Measurements from ENCODE around the gene PRR35. TPM values are rescaled to one million over a fixed set of nuclear protein-coding genes. Genes with fewer than 3 reads are reported as not detected.

PRR35 gene
- total RNA-seq, 2 donors from 2014 or later: 0.12 to 0.64 TPM

DNA sequence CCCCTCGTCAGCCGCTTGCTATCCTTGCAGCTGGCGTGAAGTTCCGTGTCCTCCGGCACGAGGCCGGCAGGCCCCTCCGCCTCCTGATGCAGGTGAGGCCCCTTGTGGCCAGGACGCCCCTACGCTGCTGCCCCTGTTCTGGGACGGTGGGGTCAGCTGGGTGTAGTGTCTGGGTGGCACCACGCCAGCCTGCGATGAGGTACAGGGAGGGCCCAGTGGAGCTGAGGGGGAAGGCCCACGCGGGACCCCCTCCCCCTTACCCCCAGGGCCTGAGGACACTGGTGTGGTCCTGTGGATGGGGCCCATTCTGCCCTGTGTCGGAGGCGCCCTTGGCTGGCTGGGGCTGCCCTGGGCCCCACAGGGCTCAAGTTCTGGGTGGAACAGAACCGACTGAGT, 22.0 kb downstream of the PRR35 start:
- H3K27me3 Mint-ChIP-seq: no peaks in the 10 kb centered on the region
- no peaks in the 10 kb centered on the region for H3K36me3 Mint-ChIP-seq
- no peak for DNase-seq (ENCODE audit: low spot score)
- H3K27ac Mint-ChIP-seq: no peak overlapping the region
- H3K9me3 Mint-ChIP-seq: no peaks in the 10 kb centered on the region
- no peak for ATAC-seq
- no peak overlapping the region for H3K4me3 Mint-ChIP-seq
- peaks cover 0 to under 1% of the 10 kb centered on the region in 2 donors for H3K4me1 Mint-ChIP-seq (ENCODE audit: low read depth in 2 of 2)

DNA sequence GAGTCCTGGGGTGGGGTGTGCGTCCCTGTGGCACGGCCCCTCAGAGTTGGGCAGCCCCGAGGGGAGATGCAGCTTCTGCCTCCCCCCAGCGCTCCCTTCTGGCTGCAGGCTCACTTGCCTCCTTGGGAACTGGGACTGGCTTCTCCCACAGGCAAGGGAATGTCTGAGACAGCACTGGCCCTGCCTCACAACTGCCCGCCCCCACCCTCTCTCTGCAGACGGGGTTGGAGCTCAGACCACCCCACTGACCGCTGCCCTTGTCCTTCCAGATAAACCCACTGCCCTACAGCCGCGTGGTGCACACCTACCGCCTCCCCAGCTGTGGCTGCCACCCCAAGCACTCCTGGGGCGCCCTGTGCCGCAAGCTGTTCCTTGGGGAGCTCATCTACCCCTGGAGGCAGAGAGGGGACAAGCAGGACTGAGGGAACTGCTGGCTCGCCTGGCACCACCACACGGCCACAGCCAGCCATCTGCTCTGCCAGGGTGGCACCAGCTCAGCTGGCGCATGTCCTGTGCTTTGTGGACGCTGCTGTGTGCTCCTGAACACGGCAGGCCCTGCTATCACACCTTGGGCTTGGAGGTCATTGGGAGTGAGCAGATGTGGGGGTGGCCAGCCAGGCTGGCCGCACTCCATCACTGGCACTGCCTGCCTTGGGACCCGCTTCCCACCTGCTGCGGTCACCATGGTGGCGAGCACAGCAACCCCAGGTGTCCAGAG, 22.6 kb downstream of the PRR35 start:
- no peaks in the 10 kb centered on the region for H3K36me3 Mint-ChIP-seq
- DNase-seq (ENCODE audit: low spot score): no peak
- no peak for ATAC-seq
- H3K4me1 Mint-ChIP-seq (ENCODE audit: low read depth in 2 of 2): peaks cover 0 to 3% of the 10 kb centered on the region in 2 donors
- no peaks in the 10 kb centered on the region for H3K27me3 Mint-ChIP-seq
- no peak overlapping the region for H3K4me3 Mint-ChIP-seq
- H3K27ac Mint-ChIP-seq: no peak overlapping the region
- H3K9me3 Mint-ChIP-seq: no peaks in the 10 kb centered on the region

DNA sequence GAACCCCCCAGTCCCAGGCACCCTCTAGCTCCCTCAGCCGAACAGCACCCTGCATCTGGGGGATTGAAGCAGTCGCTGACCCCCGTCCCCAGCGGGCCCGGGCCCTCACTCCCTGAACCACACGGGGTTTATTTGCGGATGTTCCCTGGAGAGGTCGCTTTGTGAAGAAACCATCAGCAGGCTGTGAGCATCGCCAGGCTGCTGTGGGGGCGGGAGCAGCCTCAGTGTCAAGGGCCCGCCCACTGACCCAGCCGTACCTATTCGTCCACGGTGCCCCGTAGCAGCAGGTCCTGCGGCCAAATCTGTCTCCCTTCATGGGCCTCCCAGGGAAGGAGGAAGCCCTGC, 23.2 kb downstream of the PRR35 start:
- no peaks in the 10 kb centered on the region for H3K36me3 Mint-ChIP-seq
- H3K27me3 Mint-ChIP-seq: no peaks in the 10 kb centered on the region
- peaks cover 0 to 4% of the 10 kb centered on the region in 2 donors for H3K4me1 Mint-ChIP-seq (ENCODE audit: low read depth in 2 of 2)
- H3K9me3 Mint-ChIP-seq: no peaks in the 10 kb centered on the region
- DNase-seq (ENCODE audit: low spot score) (no peak), ATAC-seq (no peak)
- no peak overlapping the region for H3K27ac Mint-ChIP-seq
- H3K4me3 Mint-ChIP-seq: no peak overlapping the region

DNA sequence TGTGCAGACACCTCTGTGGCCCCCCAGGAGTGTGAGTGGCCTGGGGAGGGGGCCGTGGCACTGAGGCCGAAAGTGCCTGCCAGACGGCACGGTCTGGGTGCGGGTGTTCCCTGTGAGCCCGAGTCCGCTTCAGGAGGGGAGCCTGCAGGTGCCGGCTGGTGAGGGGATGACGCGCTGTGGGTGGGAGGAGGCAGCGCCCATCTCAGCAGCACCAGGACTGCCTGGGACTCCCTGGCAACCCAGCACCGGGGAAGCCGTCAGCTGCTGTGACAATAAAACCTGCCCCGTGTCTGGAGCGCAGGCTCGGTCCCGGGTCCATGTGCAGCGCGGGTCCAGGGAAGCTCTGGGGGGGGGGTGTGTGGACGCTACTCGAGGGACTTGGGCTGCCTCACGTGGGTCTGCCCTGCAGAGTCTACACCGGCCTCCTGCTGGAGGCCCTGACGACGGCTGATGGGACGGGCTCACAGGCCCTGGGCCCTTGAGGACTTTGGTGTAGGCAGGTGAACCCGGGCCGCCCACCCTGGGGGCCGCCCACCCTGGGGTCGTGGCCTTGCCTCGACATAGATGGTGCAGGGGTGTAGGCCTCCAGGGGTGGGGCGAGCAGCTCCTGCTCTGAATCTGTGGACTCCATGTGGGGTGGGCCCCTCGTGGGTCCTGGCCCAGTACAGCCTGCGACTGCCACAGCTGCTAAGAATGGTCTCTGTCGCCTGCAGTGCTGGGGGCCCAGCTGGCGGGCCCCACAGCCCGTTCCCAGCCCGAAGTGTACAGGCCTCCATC, 23.8 kb downstream of the PRR35 start:
- Mint-ChIP-seq H3K27me3 (no peaks in the 10 kb centered on the region), H3K4me1 (ENCODE audit: low read depth in 2 of 2) (peaks cover 0 to 6% of the 10 kb centered on the region in 2 donors), H3K4me3 (no peak overlapping the region), H3K36me3 (no peaks in the 10 kb centered on the region), H3K9me3 (no peaks in the 10 kb centered on the region), H3K27ac (no peak overlapping the region)
- DNase-seq (ENCODE audit: low spot score) (no peak), ATAC-seq (no peak)

DNA sequence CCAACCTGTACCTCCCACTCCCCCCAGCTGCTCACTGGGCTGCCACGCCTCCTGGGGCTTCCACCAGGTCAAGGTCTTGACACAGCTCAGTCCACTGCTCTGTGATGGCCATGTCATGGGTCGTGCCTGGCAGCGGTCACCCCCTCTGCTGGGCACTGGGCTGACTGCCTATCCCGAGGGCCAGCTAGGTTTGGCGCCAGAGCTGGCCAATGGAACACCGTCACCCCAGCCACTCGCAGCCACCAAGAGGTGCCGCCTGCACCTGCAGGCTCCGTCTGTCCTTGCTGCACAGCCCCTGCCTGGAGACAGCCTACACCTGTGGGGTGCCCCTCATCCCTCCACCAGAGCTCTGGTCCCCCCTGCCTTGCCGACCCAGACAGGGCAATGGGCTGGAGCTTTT, 25.2 kb downstream of the PRR35 start:
- Mint-ChIP-seq H3K9me3 (no peaks in the 10 kb centered on the region), H3K36me3 (no peaks in the 10 kb centered on the region), H3K4me3 (no peak overlapping the region), H3K4me1 (ENCODE audit: low read depth in 2 of 2) (peaks cover 0 to 9% of the 10 kb centered on the region in 2 donors), H3K27me3 (no peaks in the 10 kb centered on the region), H3K27ac (no peak overlapping the region)
- DNase-seq (ENCODE audit: low spot score): no peak
- ATAC-seq: no peak

DNA sequence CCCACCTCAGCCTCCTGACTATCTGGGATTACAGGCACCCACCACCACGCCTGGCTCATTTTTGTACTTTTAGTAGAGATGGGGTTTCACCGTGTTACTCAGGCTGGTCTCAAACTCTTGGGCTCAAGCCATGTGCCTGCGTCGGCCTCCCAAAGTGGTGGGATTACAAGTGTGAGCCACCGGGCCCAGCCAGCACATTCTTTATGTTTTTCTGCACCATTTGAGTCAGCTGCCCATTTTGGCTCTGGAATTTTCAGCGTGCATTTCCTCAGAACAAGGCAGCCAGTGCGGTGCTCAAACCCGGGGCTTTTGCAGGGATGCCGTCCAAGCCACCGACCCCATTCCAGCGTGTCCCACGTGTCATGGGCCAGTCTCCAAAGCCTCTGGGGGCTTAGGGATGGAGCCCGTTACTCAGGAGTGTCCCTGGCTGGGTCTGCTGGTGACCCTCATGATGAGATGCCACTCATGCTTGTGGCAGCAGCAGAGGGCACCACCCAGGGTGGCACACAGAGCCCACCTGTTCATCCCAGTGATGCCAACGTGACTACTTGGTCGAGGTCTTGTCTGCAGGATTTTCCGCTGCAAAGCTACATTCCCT, 26.0 kb downstream of the PRR35 start:
- Mint-ChIP-seq H3K36me3 (no peaks in the 10 kb centered on the region), H3K27ac (no peak overlapping the region), H3K27me3 (no peaks in the 10 kb centered on the region), H3K4me3 (no peak overlapping the region), H3K9me3 (no peaks in the 10 kb centered on the region), H3K4me1 (ENCODE audit: low read depth in 2 of 2) (peaks cover 8 to 16% of the 10 kb centered on the region in 2 donors)
- no peak for DNase-seq (ENCODE audit: low spot score)
- no peak for ATAC-seq

DNA sequence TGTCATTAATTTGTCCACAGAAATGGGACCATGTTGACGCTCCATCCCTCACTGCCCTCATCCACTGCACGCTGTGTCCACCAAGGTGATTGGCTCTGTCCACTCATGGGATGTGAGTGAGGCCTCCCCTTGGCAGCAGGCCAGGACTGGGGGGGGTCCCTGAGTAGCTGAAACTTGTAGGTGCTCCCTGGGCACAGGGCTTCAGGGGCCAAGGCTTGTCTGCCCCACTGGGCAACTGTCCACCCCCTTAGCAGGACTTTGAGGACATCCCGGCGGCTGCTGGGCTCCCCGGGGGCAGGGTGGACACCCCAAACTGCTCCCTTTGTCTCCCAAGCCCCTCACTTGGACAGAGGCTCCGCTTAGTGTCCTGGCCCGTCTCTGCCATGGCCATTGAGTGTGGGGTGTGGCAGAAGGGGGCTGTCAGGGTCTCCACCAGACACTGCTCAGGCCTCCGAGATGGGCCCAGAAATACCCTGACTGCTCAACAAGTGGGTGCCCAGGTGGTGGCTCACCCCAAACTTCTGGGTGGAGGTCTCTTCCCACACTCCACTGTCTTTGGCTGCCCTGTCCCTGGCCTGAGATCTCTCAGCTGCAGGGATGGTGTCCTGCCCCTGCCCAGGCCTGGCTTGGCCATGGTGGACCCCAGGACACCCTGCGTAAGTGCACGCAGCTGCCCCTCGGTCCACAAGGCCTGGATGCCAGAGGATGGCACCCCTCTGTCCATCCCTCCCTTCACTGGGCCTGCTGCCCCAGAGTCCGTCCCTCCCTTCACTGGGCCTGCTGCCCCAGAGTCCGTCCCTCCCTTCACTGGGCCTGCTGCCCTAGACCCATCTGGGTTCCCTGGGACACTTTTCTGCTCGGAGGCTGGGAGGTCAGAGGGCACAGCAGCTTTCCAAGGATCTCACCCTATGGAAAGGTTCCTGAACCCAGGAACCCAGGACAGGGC, 26.7 kb downstream of the PRR35 start:
- Mint-ChIP-seq H3K9me3 (no peaks in the 10 kb centered on the region), H3K4me1 (ENCODE audit: low read depth in 2 of 2) (peaks cover 11 to 18% of the 10 kb centered on the region in 2 donors), H3K27me3 (no peaks in the 10 kb centered on the region), H3K36me3 (no peaks in the 10 kb centered on the region), H3K27ac (peak overlapping the region; percentile 68 to 98), H3K4me3 (peak overlapping the region; percentile 63)
- no peak for DNase-seq (ENCODE audit: low spot score)
- ATAC-seq: no peak

DNA sequence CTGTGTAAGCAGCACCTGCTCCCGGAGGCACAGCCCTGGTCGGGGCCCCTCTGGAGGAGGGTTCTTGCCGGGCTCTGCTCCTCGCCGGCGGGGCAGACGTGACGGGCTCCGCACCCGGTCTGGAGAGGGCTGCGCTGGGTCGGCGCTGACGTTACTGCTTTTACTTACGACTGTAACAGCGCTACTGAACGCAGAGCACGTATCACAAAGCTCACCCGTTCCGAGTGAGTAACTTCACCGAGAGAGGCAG, 28.4 kb downstream of the PRR35 start:
- H3K27me3 Mint-ChIP-seq: no peaks in the 10 kb centered on the region
- ATAC-seq (peak; percentile 0 to 9), DNase-seq (ENCODE audit: low spot score) (no peak)
- no peaks in the 10 kb centered on the region for H3K9me3 Mint-ChIP-seq
- H3K4me3 Mint-ChIP-seq: peak overlapping the region; percentile 96
- H3K36me3 Mint-ChIP-seq: no peaks in the 10 kb centered on the region
- peak overlapping the region; percentile 96 to 98 for H3K27ac Mint-ChIP-seq
- peaks cover 24 to 29% of the 10 kb centered on the region in 2 donors for H3K4me1 Mint-ChIP-seq (ENCODE audit: low read depth in 2 of 2)

DNA sequence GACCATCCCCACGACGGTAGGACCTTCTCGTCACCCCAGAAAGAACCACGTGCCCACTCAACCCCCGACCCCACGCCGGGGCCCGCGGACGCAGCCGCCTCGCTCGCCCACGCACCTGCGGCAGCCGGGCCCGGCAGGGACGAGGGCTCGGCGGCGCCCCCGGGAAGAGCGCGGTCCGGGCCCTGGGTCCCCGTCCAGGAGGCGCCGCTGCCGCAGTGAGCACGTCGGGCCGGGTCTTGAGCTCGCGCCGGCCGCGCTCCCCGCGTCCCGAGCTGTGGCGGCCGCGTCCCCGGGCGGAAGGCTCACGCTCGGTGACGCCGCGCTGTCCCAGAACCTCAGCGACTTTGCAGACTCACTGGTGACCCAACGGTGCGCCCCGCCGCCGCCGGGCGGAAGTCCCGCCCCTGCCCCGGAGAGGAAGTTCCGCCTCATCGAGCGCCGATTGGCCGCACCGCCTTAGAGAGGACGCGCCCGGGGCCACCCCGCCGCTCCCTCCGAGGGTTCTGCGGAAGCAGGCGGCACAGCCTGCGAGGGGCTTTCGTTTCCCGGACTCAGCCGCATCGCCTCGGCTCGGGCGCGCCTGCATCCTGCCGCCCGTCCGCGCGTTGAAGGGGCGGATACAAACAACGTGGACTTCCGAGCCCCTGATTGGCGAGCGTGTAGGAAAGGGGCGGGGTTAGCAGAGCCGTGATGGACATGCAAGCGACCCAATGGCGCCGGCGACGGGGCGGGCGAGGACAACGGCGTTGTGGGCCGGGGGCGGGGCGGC, 28.9 kb downstream of the PRR35 start:
- ATAC-seq: peak; percentile 84 to 89
- Mint-ChIP-seq H3K27me3 (no peaks in the 10 kb centered on the region), H3K27ac (peak overlapping the region; percentile 96 to 98), H3K4me1 (ENCODE audit: low read depth in 2 of 2) (peaks cover 26 to 31% of the 10 kb centered on the region in 2 donors), H3K36me3 (no peaks in the 10 kb centered on the region), H3K9me3 (no peaks in the 10 kb centered on the region), H3K4me3 (peak overlapping the region; percentile 96)
- peak; percentile 98 for DNase-seq (ENCODE audit: low spot score)

DNA sequence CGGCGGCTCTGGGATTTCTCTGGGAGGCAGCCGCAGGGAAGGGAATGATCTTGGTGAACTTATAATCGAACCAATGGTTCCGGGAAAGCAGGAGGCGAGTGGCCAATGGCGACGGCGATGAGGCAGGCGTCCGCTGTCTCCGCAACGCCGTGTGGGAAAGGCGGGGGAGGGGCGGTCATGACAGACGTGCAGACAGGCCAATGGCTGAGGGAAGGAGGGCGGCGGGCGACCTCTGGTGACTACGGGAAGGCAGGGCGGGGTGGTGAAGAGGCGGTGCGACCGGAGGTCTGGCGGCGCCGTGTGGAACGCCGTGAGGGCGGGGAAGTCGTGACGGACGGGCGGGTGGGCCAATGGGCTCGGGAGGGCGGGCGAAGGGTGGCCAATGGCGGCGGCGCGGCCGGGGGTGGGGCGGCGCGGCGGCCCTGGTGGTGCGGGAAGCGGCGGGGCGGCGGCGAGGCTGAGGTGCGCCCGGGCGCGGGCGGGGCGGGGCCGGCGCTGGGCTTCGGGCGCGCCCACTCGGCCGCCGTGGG, 29.5 kb downstream of the PRR35 start, which contains the start of gene RAB40C:
Gene RAB40C (plus strand): TSS at position 409 of the 530 bp plus-strand sequence. CDS start 226 bp downstream, outside the sequence.
- Mint-ChIP-seq H3K27ac (peak within 1 kb of the TSS; percentile 96 to 98), H3K36me3 (no peaks in the 10 kb centered on the region), H3K4me1 (ENCODE audit: low read depth in 2 of 2) (peaks cover 30 to 37% of the 10 kb centered on the region in 2 donors), H3K9me3 (no peaks in the 10 kb centered on the region), H3K4me3 (peak within 1 kb of the TSS; percentile 97), H3K27me3 (no peaks in the 10 kb centered on the region)
- ATAC-seq (peak; percentile 93 to 94), DNase-seq (ENCODE audit: low spot score) (peak; percentile 99)

DNA sequence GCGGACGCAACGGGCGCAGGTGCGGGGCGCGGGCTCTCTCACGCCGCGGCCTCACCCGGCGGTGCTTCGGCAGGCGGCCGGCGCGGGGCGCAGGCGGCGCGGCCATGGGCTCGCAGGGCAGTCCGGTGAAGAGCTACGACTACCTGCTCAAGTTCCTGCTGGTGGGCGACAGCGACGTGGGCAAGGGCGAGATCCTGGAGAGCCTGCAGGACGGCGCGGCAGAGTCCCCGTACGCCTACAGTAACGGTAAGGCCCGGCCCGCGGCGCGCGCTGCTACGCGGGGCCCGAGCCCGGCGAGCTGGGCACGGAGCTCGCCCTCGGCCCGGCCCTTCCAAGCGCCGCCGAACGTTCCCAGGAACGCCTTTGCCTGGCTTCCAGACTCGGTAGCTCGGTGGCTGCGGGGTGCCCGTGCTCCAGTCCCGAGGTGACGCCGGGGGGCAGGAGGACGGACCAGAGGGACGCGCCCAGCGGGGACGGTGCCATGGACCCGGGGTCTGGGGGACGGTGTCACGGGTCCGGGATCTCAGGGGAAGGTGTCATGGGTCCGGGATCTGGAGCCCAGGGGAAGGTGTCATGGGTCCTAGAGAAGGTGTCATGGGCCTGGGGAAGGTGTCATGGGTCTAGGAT, 30.1 kb downstream of the PRR35 start:
- Mint-ChIP-seq H3K36me3 (no peaks in the 10 kb centered on the region), H3K27me3 (no peaks in the 10 kb centered on the region), H3K4me1 (ENCODE audit: low read depth in 2 of 2) (peaks cover 33 to 39% of the 10 kb centered on the region in 2 donors), H3K9me3 (no peaks in the 10 kb centered on the region), H3K4me3 (peak overlapping the region; percentile 97), H3K27ac (peak overlapping the region; percentile 79 to 96)
- DNase-seq (ENCODE audit: low spot score) (no peak), ATAC-seq (no peak)

DNA sequence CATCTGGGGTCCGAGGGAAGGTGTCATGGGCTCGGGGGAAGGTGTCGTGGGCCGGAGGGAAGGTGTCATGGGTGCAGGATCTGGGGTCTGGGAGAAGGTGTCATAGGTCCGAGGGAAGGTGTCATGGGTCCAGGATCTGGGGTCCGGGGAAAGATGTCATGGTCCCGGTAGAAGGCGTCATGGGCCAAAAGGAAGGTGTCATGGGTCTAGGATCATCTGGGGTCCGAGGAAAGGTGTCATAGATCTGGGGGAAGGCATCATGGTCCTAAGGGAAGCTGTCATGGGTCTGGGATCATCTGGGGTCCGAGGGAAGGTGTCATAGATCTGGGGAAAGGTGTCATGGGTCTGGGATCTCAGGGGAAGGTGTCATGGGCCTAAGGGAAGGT, 30.6 kb downstream of the PRR35 start:
- peaks cover 33 to 39% of the 10 kb centered on the region in 2 donors for H3K4me1 Mint-ChIP-seq (ENCODE audit: low read depth in 2 of 2)
- ATAC-seq (no peak), DNase-seq (ENCODE audit: low spot score) (no peak)
- H3K27ac Mint-ChIP-seq: peak overlapping the region; percentile 79 to 88
- no peaks in the 10 kb centered on the region for H3K36me3 Mint-ChIP-seq
- no peaks in the 10 kb centered on the region for H3K27me3 Mint-ChIP-seq
- no peaks in the 10 kb centered on the region for H3K9me3 Mint-ChIP-seq
- peak overlapping the region; percentile 97 for H3K4me3 Mint-ChIP-seq
